Brain microvascular endothelial cell (primary cell): Measurements from ENCODE around the gene MRPS27.

Source experiments
- DNase-seq: peaks from one replicate; pipeline ENCODE4 v3.0.0-alpha.2; 2020
- H3K27ac ChIP-seq: fragments of 250-450 bp; sonication (Bioruptor Pico); 2 replicates; pipeline ENCODE4 v1.5.1; 2020; ENCODE audit warnings: mild to moderate bottlenecking, moderate library complexity
- H3K27me3 ChIP-seq: fragments of 250-450 bp; sonication (Bioruptor Pico); replicated peaks from 2 replicates; pipeline ENCODE4 v1.5.1; 2020; ENCODE audit warnings: mild to moderate bottlenecking
- H3K36me3 ChIP-seq: fragments of 250-450 bp; sonication (Bioruptor Pico); replicated peaks from 2 replicates; pipeline ENCODE4 v1.5.1; 2020; ENCODE audit warnings: mild to moderate bottlenecking
- H3K4me3 ChIP-seq: 2 replicates; pipeline ENCODE4 v1.5.1; 2011; ENCODE audit warnings: low read depth, mild to moderate bottlenecking, control low read depth, low read length, moderate library complexity
- CTCF ChIP-seq: IDR thresholded peaks from 2 replicates; pipeline ENCODE4 v1.5.1; 2011; ENCODE audit warnings: low read depth, mild to moderate bottlenecking, moderate library complexity, low read length, control low read depth, inconsistent platforms; ENCODE audit errors: missing control alignments
- in situ Hi-C: cut with HindIII; loops from 2 replicates; pipeline ENCODE4 v1.10.0; 2017; ENCODE audit warnings: low sequenced_read_pairs, low pct_ligation_motif_present

MRPS27 gene

GRCh38 chr5:72307968-72308852, 11.8 kb downstream of the MRPS27 start:
- peaks cover 14% of the 10 kb centered on the region for H3K36me3 ChIP-seq
- TF ChIP-seq CTCF, result peak; percentile 77
- peak overlapping the region; percentile 77 for H3K4me3 ChIP-seq
- DNase-seq, result peak; percentile 96
- H3K27me3 ChIP-seq, result no peaks in the 10 kb centered on the region
- H3K27ac ChIP-seq, result peak overlapping the region; percentile 96
- in situ Hi-C loops, result no loop called here

GRCh38 chr5:72307573-72307967, 12.5 kb downstream of the MRPS27 start:
- peaks cover 11% of the 10 kb centered on the region for H3K36me3 ChIP-seq
- peak overlapping the region; percentile 96 for H3K27ac ChIP-seq
- TF ChIP-seq CTCF, result no peak
- in situ Hi-C loops, result no loop called here
- H3K4me3 ChIP-seq, result peak overlapping the region; percentile 77
- H3K27me3 ChIP-seq, result no peaks in the 10 kb centered on the region
- no peak for DNase-seq

GRCh38 chr5:72305194-72306142, 14.6 kb downstream of the MRPS27 start:
- H3K27ac ChIP-seq, result no peak overlapping the region
- no peaks in the 10 kb centered on the region for H3K27me3 ChIP-seq
- no peak overlapping the region for H3K4me3 ChIP-seq
- in situ Hi-C loops, result no loop called here
- no peak for TF ChIP-seq CTCF
- H3K36me3 ChIP-seq, result peaks cover 6% of the 10 kb centered on the region
- DNase-seq, result no peak

- no peak overlapping the region for H3K27ac ChIP-seq
- no peaks in the 10 kb centered on the region for H3K36me3 ChIP-seq
- in situ Hi-C loops, result no loop called here
- no peak overlapping the region for H3K4me3 ChIP-seq
- DNase-seq, result no peak
- no peak for TF ChIP-seq CTCF
- H3K27me3 ChIP-seq, result no peaks in the 10 kb centered on the region
Observed at GRCh38 chr5:72302171-72302570, 17.9 kb downstream of the MRPS27 start.

- Histone ChIP-seq H3K36me3 (no peaks in the 10 kb centered on the region), H3K27ac (no peak overlapping the region), H3K27me3 (no peaks in the 10 kb centered on the region), H3K4me3 (no peak overlapping the region)
- TF ChIP-seq CTCF, result no peak
- in situ Hi-C loops, result no loop called here
- no peak for DNase-seq
Observed at GRCh38 chr5:72301557-72301956, 18.5 kb downstream of the MRPS27 start.
